Left ventricle myocardium inferior (tissue), 1 donor: ENCODE results near the gene SPTA1. TPM values are rescaled to one million over a fixed set of nuclear protein-coding genes. Genes with fewer than 3 reads are reported as not detected.

Experiments
- DNase-seq: peaks from one replicate; pipeline ENCODE4 v3.0.0-alpha.2; 2020
- H3K27ac ChIP-seq: fragments of 200-600 bp; replicated peaks from 2 replicates; pipeline ENCODE4 v1.8.0; 2021
- H3K27me3 ChIP-seq: fragments of 200-600 bp; 2 replicates; pipeline ENCODE4 v1.8.0; 2021; ENCODE audit warnings: low read depth
- H3K36me3 ChIP-seq: fragments of 200-600 bp; 2 replicates; pipeline ENCODE4 v1.8.0; 2021
- H3K4me1 ChIP-seq: fragments of 200-600 bp; 2 replicates; pipeline ENCODE4 v1.8.0; 2021
- H3K4me3 ChIP-seq: fragments of 200-600 bp; 2 replicates; pipeline ENCODE4 v1.8.0; 2021; ENCODE audit warnings: mild to moderate bottlenecking, moderate library complexity
- H3K9me3 ChIP-seq: fragments of 200-600 bp; replicated peaks from 2 replicates; pipeline ENCODE4 v1.8.0; 2021
- intact Hi-C: fragments of 100-400 bp; cut with micrococcal nuclease; formaldehyde crosslinking; loops from one replicate; pipeline ENCODE4 v1.11.0; 2022
- long read RNA-seq: library from polyadenylated mRNA; unstranded; transcript quantifications from one replicate; pipeline ENCODE4 v2.0.0, GENCODE V29; 2021
- total RNA-seq: library from RNA; stranded (reverse); fragmentation: NEBNext Ultra II Directional; extraction: Animal tissue kit (Norgen Biotek cat#: 25700); gene quantifications from one replicate; pipeline ENCODE4 v1.2.1, GENCODE V29; 2021
- TF ChIP-seq, protein P1 (sequence below): fragments of 200-600 bp; IDR thresholded peaks from 2 replicates; pipeline ENCODE4 v1.8.0; 2021; ENCODE audit warnings: antibody characterized with exemption, mild to moderate bottlenecking, borderline replicate concordance
- donor health status: DM: no; HTN: yes; CAD: no; lungs with severe emphysema.

SPTA1 gene
- total RNA-seq = not detected
- long read RNA-seq = 0 reads

DNA sequence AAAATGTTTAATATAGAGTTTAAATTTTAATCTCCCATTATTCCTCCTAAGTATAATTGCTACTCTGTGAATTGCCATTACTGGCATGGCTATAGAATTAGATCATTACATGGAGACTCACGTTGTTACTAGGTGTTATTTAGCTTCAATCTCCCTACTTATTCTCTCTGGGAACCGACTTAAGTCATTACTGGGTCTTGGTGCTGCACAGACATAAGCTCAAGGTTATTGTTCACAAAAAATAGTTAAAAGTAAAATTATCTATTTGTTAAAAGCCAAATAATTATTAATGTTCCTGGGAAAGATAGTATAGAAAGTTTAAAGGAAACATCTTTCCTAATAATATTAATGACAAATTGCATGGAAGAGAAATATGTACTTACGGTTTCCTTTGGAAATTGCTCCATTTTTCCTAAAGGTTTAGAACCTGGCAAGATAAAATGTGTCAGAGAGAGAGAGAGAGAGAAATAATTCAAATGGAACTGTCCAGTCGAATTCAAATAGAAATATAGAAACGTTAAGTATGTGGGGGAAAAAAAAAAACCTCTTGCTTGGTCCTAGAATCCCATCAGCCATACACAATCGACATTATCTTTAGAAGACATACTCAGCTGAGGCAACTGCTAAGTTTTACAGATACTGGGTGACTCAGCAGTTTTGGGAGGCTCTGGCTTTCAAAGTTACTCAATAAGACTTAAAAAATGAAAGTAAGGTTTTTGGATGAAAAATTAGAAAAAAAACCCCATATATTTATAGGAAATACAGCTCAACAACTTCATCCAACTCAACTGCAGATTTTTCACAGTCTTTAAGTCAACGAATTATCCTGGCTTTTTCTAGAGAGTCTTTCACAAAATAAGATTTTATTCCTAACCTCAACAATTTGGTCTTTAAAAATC, at the start of gene SPTA1:
TSS of gene SPTA1 (minus strand) at position 605 of the 899 bp plus-strand sequence. CDS start at position 407, 198 bp downstream.
- H3K27ac ChIP-seq = no peak within 1 kb of the TSS
- TF ChIP-seq, protein P1, sequence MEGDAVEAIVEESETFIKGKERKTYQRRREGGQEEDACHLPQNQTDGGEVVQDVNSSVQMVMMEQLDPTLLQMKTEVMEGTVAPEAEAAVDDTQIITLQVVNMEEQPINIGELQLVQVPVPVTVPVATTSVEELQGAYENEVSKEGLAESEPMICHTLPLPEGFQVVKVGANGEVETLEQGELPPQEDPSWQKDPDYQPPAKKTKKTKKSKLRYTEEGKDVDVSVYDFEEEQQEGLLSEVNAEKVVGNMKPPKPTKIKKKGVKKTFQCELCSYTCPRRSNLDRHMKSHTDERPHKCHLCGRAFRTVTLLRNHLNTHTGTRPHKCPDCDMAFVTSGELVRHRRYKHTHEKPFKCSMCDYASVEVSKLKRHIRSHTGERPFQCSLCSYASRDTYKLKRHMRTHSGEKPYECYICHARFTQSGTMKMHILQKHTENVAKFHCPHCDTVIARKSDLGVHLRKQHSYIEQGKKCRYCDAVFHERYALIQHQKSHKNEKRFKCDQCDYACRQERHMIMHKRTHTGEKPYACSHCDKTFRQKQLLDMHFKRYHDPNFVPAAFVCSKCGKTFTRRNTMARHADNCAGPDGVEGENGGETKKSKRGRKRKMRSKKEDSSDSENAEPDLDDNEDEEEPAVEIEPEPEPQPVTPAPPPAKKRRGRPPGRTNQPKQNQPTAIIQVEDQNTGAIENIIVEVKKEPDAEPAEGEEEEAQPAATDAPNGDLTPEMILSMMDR = no peak
- H3K36me3 ChIP-seq = no peaks in the 10 kb centered on the region
- H3K4me1 ChIP-seq = no peaks in the 10 kb centered on the region
- no peak for DNase-seq
- no peak within 1 kb of the TSS for H3K4me3 ChIP-seq
- intact Hi-C loops = no loop called here
- H3K9me3 ChIP-seq = no peaks in the 10 kb centered on the region
- no peaks in the 10 kb centered on the region for H3K27me3 ChIP-seq

- TF ChIP-seq, protein P1 = no peak
- Histone ChIP-seq H3K36me3 (no peaks in the 10 kb centered on the region), H3K27ac (no peak overlapping the region), H3K4me1 (no peaks in the 10 kb centered on the region), H3K9me3 (no peaks in the 10 kb centered on the region), H3K4me3 (no peak overlapping the region), H3K27me3 (no peaks in the 10 kb centered on the region)
- DNase-seq = no peak
- intact Hi-C loops = no loop called here
These were observed 49.3 kb upstream of the SPTA1 start for GRCh38 chr1:158735848-158736247.

DNA sequence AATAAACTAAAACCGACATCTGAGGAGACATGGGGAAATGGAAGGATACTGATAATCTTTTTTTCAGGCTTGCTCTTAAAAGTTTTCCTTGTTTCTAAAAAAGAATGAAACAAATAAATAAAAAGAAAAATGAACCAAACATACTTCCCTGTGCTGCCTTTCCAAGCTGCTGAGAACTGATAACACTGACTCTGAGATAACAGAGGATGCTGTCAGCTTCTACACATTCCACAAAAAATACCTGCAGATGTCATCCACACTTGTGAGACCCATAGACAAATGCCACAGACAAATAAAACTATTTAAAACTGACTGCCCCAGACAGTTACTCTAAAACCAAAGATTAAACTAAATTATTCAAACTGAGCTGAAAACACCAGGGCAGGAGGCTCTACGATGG, 46.0 kb upstream of the SPTA1 start:
- Histone ChIP-seq H3K4me3 (no peak overlapping the region), H3K9me3 (no peaks in the 10 kb centered on the region), H3K36me3 (no peaks in the 10 kb centered on the region), H3K27me3 (no peaks in the 10 kb centered on the region), H3K27ac (no peak overlapping the region), H3K4me1 (no peaks in the 10 kb centered on the region)
- DNase-seq = no peak
- intact Hi-C loops = no loop called here
- TF ChIP-seq, protein P1 = no peak

DNA sequence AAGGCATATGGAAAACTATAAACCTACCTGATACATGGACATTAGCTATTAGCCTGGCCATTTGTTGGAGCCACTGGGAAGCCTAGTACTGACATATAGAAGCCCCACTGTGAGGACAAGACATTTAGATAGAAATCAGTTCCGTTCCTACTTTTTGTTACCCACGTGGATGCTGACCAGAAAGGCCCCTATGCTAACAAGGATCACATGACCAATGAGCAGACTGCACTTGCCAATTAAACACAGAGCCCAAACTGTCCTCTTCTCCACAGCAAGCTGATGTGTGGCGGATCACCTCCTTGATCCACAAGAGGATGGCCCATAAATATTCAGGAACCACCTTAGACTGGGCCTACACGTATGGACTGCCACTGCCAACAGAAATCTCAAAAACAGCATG, 45.2 kb upstream of the SPTA1 start:
- no peak overlapping the region for H3K4me3 ChIP-seq
- intact Hi-C loops = no loop called here
- H3K27me3 ChIP-seq = no peaks in the 10 kb centered on the region
- H3K27ac ChIP-seq = no peak overlapping the region
- TF ChIP-seq, protein P1 = no peak
- no peaks in the 10 kb centered on the region for H3K9me3 ChIP-seq
- DNase-seq = no peak
- no peaks in the 10 kb centered on the region for H3K36me3 ChIP-seq
- no peaks in the 10 kb centered on the region for H3K4me1 ChIP-seq

DNA sequence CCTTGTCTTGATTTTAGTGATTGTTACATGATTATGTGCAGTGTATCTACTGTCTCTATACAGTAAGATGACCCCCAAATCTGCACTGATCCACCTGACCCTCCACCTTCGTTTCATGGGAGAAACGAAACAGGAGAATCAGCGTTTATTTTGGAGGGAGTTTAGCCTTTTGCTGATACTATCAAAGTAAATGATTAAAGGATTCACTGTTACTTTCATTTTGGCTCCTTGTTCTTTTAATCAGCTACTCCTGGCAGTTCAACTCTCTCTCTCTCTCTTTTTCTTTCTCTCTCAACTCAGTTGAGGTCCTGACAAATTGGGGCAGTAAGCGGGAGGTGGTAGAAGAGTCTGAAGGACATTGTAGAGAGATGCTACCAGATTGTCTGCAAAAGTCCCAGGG, 43.9 kb upstream of the SPTA1 start:
- TF ChIP-seq, protein P1 = no peak
- DNase-seq = no peak
- no peaks in the 10 kb centered on the region for H3K27me3 ChIP-seq

More for the DNA sequence above, 43.9 kb upstream of the SPTA1 start:
- Histone ChIP-seq H3K4me3 (no peak overlapping the region), H3K36me3 (no peaks in the 10 kb centered on the region), H3K27ac (no peak overlapping the region), H3K9me3 (no peaks in the 10 kb centered on the region), H3K4me1 (no peaks in the 10 kb centered on the region)
- intact Hi-C loops = no loop called here
